HepG2 (cell line): Measurements from ENCODE around the gene DIPK1C. TPM values are rescaled to one million over a fixed set of nuclear protein-coding genes. Genes with fewer than 3 reads are reported as not detected.
A peak's percentile ranks its signal among the peaks of the same experiment; 100 is the strongest.

Experiments
- BORCS8-MEF2B ChIP-seq: sonication (generic); formaldehyde crosslinking; IDR thresholded peaks from 2 replicates; pipeline ENCODE4 v1.8.0; 2022; ENCODE audit warnings: mild to moderate bottlenecking, missing genetic modification reagents
- CBX1 ChIP-seq: IDR thresholded peaks from one replicate; pipeline ENCODE4 v1.6.1; 2016; ENCODE audit warnings: antibody characterized with exemption, low read depth
- ELF3 ChIP-seq: IDR thresholded peaks from 2 replicates; pipeline ENCODE4 v1.6.1; 2016; ENCODE audit warnings: missing genetic modification reagents, missing compliant biosample characterization
- FOXM1 ChIP-seq: sonication (generic); formaldehyde crosslinking; IDR thresholded peaks from 2 replicates; pipeline ENCODE4 v1.5.0; 2020; ENCODE audit warnings: missing genetic modification reagents
- KDM1A ChIP-seq: IDR thresholded peaks from 2 replicates; pipeline ENCODE4 v1.6.1; 2016; ENCODE audit warnings: missing compliant biosample characterization
- MEIS2 ChIP-seq: sonication (generic); formaldehyde crosslinking; IDR thresholded peaks from 2 replicates; pipeline ENCODE4 v1.9.0; 2021; ENCODE audit warnings: mild to moderate bottlenecking, missing genetic modification reagents
- NAIF1 ChIP-seq: sonication (generic); formaldehyde crosslinking; IDR thresholded peaks from 2 replicates; pipeline ENCODE4 v1.5.0; 2020; ENCODE audit warnings: mild to moderate bottlenecking, missing genetic modification reagents, borderline replicate concordance
- NFKB2 ChIP-seq: sonication (generic); formaldehyde crosslinking; IDR thresholded peaks from 2 replicates; pipeline ENCODE4 v1.4.0; 2020; ENCODE audit warnings: missing genetic modification reagents, borderline replicate concordance
- ZNF263 ChIP-seq: sonication (generic); formaldehyde crosslinking; IDR thresholded peaks from 2 replicates; pipeline ENCODE4 v1.4.0; 2020; ENCODE audit warnings: missing genetic modification reagents
- ZNF709 ChIP-seq: sonication (generic); formaldehyde crosslinking; IDR thresholded peaks from 2 replicates; pipeline ENCODE4 v1.5.0; 2020; ENCODE audit warnings: mild to moderate bottlenecking, missing genetic modification reagents
- polyA plus RNA-seq, 8 experiments: library from polyadenylated mRNA; depleted of rRNA in 3 of 8; stranded (reverse) in 7 of 8; unstranded in 1 of 8; fragments of >200 nt; fragmentation: Illumina TruSeq in 4 of 8; extraction: Trizol in 4 of 8; gene quantifications; 2 replicates each; pipeline versions ENCODE4 v1.2.1 to v1.2.3, GENCODE V29; 2011 to 2016; ENCODE audit warnings: low read depth in 4 of 8, missing spikeins in 1 of 8, mixed read lengths in 1 of 8; ENCODE audit not compliant: insufficient read depth in 1 of 8
- total RNA-seq, 5 experiments: library from RNA; depleted of rRNA; stranded (reverse); fragments of >200 nt; fragmentation: Illumina TruSeq; extraction: Trizol; gene quantifications; 2 replicates each; pipeline ENCODE4 v1.2.3, GENCODE V29; 2016; ENCODE audit warnings: low read depth in 1 of 5
- TF ChIP-seq, protein P1 (sequence below): sonication (generic); formaldehyde crosslinking; IDR thresholded peaks from 2 replicates; pipeline ENCODE4 v1.5.0; 2020; ENCODE audit warnings: mild to moderate bottlenecking, missing genetic modification reagents, borderline replicate concordance
- TF ChIP-seq, protein P2 (sequence below), 2 experiments: sonication (generic) in 1 of 2; formaldehyde crosslinking in 1 of 2; IDR thresholded peaks; 2 replicates each; pipeline versions ENCODE4 v1.5.1 to v1.6.1; 2011 to 2020; ENCODE audit warnings: borderline replicate concordance in 1 of 2, low read depth in 1 of 2, low read length in 1 of 2, mild to moderate bottlenecking in 1 of 2, missing genetic modification reagents in 1 of 2, moderate library complexity in 1 of 2
- TF ChIP-seq, protein P3 (sequence below): sonication (generic); formaldehyde crosslinking; IDR thresholded peaks from 2 replicates; pipeline ENCODE4 v1.4.0; 2020; ENCODE audit warnings: mild to moderate bottlenecking, missing genetic modification reagents
- TF ChIP-seq, protein P4 (sequence below): IDR thresholded peaks from 2 replicates; pipeline ENCODE4 v1.6.1; 2012; ENCODE audit warnings: inconsistent platforms
- TF ChIP-seq, protein P5 (sequence below): sonication (generic); formaldehyde crosslinking; IDR thresholded peaks from 2 replicates; pipeline ENCODE4 v1.5.0; 2020; ENCODE audit warnings: mild to moderate bottlenecking, low read depth, missing genetic modification reagents, borderline replicate concordance
- TF ChIP-seq, protein P6 (sequence below): sonication (generic); formaldehyde crosslinking; conservative IDR thresholded peaks from 2 replicates; pipeline ENCODE4 v1.4.0; 2020; ENCODE audit warnings: missing genetic modification reagents

DIPK1C gene
- total and polyA plus RNA-seq, 2 of the 13 experiments (the other 11 are each of a cell fraction or from before 2014, with no cell fraction given) = 1.8 TPM; not detected in 1

DNA sequence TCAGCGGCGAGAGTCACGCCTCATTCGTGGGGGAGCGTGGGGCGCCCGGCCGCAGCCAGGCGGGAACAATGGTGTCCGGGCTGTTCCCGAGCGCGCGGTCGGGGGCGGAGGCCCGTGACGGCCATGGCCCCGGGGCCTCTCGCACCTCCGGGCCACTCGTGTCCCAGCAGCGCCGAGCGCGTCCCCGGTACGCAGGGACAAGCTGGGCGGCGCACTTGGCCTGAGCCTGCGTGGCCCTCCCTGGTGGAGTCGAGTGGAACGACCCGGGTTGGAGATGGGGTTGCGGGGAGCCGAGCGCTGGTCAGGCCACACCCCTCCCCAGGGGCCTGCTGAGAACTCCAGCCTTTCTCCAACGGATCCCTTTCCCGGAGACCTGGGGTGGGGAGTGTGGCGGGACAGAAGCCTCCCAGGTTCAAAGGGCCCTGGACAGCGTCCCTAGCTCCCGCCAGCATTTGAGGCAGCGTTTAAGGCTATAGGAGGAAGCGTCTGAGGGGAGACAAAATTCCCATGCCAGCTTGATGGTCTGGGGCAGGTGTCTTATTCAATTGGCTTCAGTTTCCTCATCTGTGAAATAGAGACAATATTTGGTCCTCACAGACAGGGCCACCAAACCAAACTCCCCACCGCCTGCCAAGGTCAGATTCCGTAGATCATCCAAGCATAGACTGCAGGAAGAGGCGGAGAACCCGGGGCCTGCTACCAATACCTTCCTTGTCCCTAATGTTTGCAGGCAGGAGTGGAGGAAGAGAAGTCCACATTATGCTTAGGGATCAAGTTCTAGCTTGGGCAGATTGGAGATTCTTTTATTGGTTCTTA, 39.6 kb upstream of the DIPK1C start (continued):
- TF ChIP-seq, protein P1, sequence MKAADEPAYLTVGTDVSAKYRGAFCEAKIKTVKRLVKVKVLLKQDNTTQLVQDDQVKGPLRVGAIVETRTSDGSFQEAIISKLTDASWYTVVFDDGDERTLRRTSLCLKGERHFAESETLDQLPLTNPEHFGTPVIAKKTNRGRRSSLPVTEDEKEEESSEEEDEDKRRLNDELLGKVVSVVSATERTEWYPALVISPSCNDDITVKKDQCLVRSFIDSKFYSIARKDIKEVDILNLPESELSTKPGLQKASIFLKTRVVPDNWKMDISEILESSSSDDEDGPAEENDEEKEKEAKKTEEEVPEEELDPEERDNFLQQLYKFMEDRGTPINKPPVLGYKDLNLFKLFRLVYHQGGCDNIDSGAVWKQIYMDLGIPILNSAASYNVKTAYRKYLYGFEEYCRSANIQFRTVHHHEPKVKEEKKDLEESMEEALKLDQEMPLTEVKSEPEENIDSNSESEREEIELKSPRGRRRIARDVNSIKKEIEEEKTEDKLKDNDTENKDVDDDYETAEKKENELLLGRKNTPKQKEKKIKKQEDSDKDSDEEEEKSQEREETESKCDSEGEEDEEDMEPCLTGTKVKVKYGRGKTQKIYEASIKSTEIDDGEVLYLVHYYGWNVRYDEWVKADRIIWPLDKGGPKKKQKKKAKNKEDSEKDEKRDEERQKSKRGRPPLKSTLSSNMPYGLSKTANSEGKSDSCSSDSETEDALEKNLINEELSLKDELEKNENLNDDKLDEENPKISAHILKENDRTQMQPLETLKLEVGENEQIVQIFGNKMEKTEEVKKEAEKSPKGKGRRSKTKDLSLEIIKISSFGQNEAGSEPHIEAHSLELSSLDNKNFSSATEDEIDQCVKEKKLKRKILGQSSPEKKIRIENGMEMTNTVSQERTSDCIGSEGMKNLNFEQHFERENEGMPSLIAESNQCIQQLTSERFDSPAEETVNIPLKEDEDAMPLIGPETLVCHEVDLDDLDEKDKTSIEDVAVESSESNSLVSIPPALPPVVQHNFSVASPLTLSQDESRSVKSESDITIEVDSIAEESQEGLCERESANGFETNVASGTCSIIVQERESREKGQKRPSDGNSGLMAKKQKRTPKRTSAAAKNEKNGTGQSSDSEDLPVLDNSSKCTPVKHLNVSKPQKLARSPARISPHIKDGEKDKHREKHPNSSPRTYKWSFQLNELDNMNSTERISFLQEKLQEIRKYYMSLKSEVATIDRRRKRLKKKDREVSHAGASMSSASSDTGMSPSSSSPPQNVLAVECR (CRISPR knock-in tag) = peak; percentile 92
- no peak for TF ChIP-seq ELF3 (CRISPR knock-in tag)
- no peak for TF ChIP-seq MEIS2 (CRISPR knock-in tag)
- no peak for TF ChIP-seq NAIF1 (CRISPR knock-in tag)
- peak; percentile 45; the same call in 1 of the 2 replicates for TF ChIP-seq BORCS8-MEF2B (CRISPR knock-in tag)
- TF ChIP-seq ZNF263 (CRISPR knock-in tag) = no peak
- TF ChIP-seq CBX1 = no peak
- TF ChIP-seq, protein P2, sequence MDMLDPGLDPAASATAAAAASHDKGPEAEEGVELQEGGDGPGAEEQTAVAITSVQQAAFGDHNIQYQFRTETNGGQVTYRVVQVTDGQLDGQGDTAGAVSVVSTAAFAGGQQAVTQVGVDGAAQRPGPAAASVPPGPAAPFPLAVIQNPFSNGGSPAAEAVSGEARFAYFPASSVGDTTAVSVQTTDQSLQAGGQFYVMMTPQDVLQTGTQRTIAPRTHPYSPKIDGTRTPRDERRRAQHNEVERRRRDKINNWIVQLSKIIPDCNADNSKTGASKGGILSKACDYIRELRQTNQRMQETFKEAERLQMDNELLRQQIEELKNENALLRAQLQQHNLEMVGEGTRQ (IDR thresholded peaks at IDR 0.05; ENCODE audit: low read depth, low read length) = no peak
- TF ChIP-seq, protein P2 (CRISPR knock-in tag; IDR thresholded peaks at IDR 0.05; ENCODE audit: borderline replicate concordance) = peak; percentile 26
- TF ChIP-seq NFKB2 (CRISPR knock-in tag) = no peak
- TF ChIP-seq, protein P3, sequence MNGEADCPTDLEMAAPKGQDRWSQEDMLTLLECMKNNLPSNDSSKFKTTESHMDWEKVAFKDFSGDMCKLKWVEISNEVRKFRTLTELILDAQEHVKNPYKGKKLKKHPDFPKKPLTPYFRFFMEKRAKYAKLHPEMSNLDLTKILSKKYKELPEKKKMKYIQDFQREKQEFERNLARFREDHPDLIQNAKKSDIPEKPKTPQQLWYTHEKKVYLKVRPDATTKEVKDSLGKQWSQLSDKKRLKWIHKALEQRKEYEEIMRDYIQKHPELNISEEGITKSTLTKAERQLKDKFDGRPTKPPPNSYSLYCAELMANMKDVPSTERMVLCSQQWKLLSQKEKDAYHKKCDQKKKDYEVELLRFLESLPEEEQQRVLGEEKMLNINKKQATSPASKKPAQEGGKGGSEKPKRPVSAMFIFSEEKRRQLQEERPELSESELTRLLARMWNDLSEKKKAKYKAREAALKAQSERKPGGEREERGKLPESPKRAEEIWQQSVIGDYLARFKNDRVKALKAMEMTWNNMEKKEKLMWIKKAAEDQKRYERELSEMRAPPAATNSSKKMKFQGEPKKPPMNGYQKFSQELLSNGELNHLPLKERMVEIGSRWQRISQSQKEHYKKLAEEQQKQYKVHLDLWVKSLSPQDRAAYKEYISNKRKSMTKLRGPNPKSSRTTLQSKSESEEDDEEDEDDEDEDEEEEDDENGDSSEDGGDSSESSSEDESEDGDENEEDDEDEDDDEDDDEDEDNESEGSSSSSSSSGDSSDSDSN = peak; percentile 74; the same call in 1 of the 2 replicates
- TF ChIP-seq KDM1A (CRISPR knock-in tag) = no peak
- TF ChIP-seq, protein P4, sequence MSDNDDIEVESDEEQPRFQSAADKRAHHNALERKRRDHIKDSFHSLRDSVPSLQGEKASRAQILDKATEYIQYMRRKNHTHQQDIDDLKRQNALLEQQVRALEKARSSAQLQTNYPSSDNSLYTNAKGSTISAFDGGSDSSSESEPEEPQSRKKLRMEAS = peak; percentile 1; the same call in 1 of the 2 replicates
- TF ChIP-seq FOXM1 (CRISPR knock-in tag) = no peak
- TF ChIP-seq, protein P5, sequence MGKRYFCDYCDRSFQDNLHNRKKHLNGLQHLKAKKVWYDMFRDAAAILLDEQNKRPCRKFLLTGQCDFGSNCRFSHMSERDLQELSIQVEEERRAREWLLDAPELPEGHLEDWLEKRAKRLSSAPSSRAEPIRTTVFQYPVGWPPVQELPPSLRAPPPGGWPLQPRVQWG (CRISPR knock-in tag) = no peak
- TF ChIP-seq ZNF709 (CRISPR knock-in tag) = peak; percentile 73; the same call in 1 of the 2 replicates
- TF ChIP-seq, protein P6, sequence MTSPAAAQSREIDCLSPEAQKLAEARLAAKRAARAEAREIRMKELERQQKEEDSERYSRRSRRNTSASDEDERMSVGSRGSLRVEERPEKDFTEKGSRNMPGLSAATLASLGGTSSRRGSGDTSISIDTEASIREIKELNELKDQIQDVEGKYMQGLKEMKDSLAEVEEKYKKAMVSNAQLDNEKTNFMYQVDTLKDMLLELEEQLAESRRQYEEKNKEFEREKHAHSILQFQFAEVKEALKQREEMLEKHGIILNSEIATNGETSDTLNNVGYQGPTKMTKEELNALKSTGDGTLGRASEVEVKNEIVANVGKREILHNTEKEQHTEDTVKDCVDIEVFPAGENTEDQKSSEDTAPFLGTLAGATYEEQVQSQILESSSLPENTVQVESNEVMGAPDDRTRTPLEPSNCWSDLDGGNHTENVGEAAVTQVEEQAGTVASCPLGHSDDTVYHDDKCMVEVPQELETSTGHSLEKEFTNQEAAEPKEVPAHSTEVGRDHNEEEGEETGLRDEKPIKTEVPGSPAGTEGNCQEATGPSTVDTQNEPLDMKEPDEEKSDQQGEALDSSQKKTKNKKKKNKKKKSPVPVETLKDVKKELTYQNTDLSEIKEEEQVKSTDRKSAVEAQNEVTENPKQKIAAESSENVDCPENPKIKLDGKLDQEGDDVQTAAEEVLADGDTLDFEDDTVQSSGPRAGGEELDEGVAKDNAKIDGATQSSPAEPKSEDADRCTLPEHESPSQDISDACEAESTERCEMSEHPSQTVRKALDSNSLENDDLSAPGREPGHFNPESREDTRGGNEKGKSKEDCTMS (CRISPR knock-in tag) = no peak
